ENCODE data around the gene RPL38.

The RPL38 gene

GRCh38 chr17:74164446-74165045 is 38.9 kb upstream of the RPL38 start:
- no peak overlapping the region for H3K4me3 ChIP-seq (ENCODE audit: low read length)
- H3K36me3 ChIP-seq (ENCODE audit: insufficient read depth, low read length): no peaks in the 10 kb centered on the region
- H3K9me3 ChIP-seq (ENCODE audit: insufficient read depth, low read depth, low read length): no peaks in the 10 kb centered on the region
- H3K9ac ChIP-seq (ENCODE audit: low read depth, low read length): no peak overlapping the region
- no peak overlapping the region for H3K27ac ChIP-seq (ENCODE audit: low read depth, low read length)
- H3K27me3 ChIP-seq (ENCODE audit: insufficient read depth, low read length): no peaks in the 10 kb centered on the region
- 86% methylated on average over 9 of the region's 9 CpGs for WGBS
- peaks cover 6% of the 10 kb centered on the region for H3K4me1 ChIP-seq (ENCODE audit: insufficient read depth, low read length)

GRCh38 chr17:74165797-74166365 is 37.6 kb upstream of the RPL38 start:
- Histone ChIP-seq H3K9me3 (ENCODE audit: insufficient read depth, low read depth, low read length) (no peaks in the 10 kb centered on the region), H3K4me1 (ENCODE audit: insufficient read depth, low read length) (peaks cover 6% of the 10 kb centered on the region), H3K4me3 (ENCODE audit: low read length) (no peak overlapping the region), H3K9ac (ENCODE audit: low read depth, low read length) (no peak overlapping the region), H3K36me3 (ENCODE audit: insufficient read depth, low read length) (no peaks in the 10 kb centered on the region), H3K27ac (ENCODE audit: low read depth, low read length) (no peak overlapping the region), H3K27me3 (ENCODE audit: insufficient read depth, low read length) (no peaks in the 10 kb centered on the region)
- whole genome bisulfite sequencing: 80% methylated on average over 8 of the region's 8 CpGs

- Histone ChIP-seq H3K9me3 (ENCODE audit: insufficient read depth, low read depth, low read length) (no peaks in the 10 kb centered on the region), H3K9ac (ENCODE audit: low read depth, low read length) (no peak overlapping the region), H3K27me3 (ENCODE audit: insufficient read depth, low read length) (no peaks in the 10 kb centered on the region; the same call in 1 of the 2 replicates), H3K36me3 (ENCODE audit: insufficient read depth, low read length) (no peaks in the 10 kb centered on the region), H3K4me1 (ENCODE audit: insufficient read depth, low read length) (no peaks in the 10 kb centered on the region), H3K27ac (ENCODE audit: low read depth, low read length) (no peak overlapping the region), H3K4me3 (ENCODE audit: low read length) (no peak overlapping the region)
- 72% methylated on average over 1 of the region's 1 CpG for WGBS
Measured at GRCh38 chr17:74170924-74171323, 32.6 kb upstream of the RPL38 start.

- Histone ChIP-seq H3K4me1 (ENCODE audit: insufficient read depth, low read length) (no peaks in the 10 kb centered on the region), H3K4me3 (ENCODE audit: low read length) (no peak overlapping the region), H3K9me3 (ENCODE audit: insufficient read depth, low read depth, low read length) (no peaks in the 10 kb centered on the region), H3K9ac (ENCODE audit: low read depth, low read length) (no peak overlapping the region), H3K27ac (ENCODE audit: low read depth, low read length) (no peak overlapping the region), H3K36me3 (ENCODE audit: insufficient read depth, low read length) (no peaks in the 10 kb centered on the region), H3K27me3 (ENCODE audit: insufficient read depth, low read length) (no peaks in the 10 kb centered on the region; the same call in 1 of the 2 replicates)
- WGBS: 83% methylated on average over 1 of the region's 3 CpGs
Measured at GRCh38 chr17:74172700-74173099, 30.8 kb upstream of the RPL38 start.

- no peaks in the 10 kb centered on the region for H3K9me3 ChIP-seq (ENCODE audit: insufficient read depth, low read depth, low read length)
- 58% methylated on average over 10 of the region's 10 CpGs for WGBS
- H3K36me3 ChIP-seq (ENCODE audit: insufficient read depth, low read length): no peaks in the 10 kb centered on the region
- H3K4me3 ChIP-seq (ENCODE audit: low read length): no peak overlapping the region
- no peaks in the 10 kb centered on the region; the same call in 1 of the 2 replicates for H3K4me1 ChIP-seq (ENCODE audit: insufficient read depth, low read length)
- no peak overlapping the region for H3K27ac ChIP-seq (ENCODE audit: low read depth, low read length)
- H3K27me3 ChIP-seq (ENCODE audit: insufficient read depth, low read length): no peaks in the 10 kb centered on the region; the same call in 1 of the 2 replicates
- H3K9ac ChIP-seq (ENCODE audit: low read depth, low read length): no peak overlapping the region
Measured at GRCh38 chr17:74176546-74177001, 26.9 kb upstream of the RPL38 start.

- Histone ChIP-seq H3K27ac (ENCODE audit: low read depth, low read length) (no peak overlapping the region), H3K9ac (ENCODE audit: low read depth, low read length) (no peak overlapping the region), H3K27me3 (ENCODE audit: insufficient read depth, low read length) (no peaks in the 10 kb centered on the region; the same call in 1 of the 2 replicates), H3K36me3 (ENCODE audit: insufficient read depth, low read length) (no peaks in the 10 kb centered on the region), H3K4me3 (ENCODE audit: low read length) (no peak overlapping the region), H3K9me3 (ENCODE audit: insufficient read depth, low read depth, low read length) (no peaks in the 10 kb centered on the region), H3K4me1 (ENCODE audit: insufficient read depth, low read length) (no peaks in the 10 kb centered on the region; the same call in 1 of the 2 replicates)
- WGBS: 8% methylated on average over 1 of the region's 1 CpG
Measured at GRCh38 chr17:74177018-74177450, 26.4 kb upstream of the RPL38 start.

DNA sequence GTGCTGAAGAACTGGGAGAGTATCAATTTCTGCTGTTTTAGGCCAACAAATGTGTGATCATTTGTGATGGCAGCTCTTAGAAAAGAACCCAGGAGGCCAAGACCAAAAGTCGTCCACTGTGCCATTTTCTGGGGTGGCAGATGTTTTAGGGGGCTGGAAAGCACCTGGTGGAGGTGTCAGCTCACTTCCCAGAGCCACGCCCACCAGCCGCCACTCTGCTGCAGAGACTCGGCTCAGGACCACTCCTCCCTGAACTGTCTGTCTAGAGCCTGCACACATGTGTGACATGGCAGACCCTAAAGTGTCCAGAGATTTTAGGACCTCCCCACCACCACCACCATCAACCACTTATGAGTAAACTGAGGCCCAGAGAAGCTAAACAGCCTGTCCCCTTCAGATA is 23.9 kb upstream of the RPL38 start:
- Histone ChIP-seq H3K9ac (ENCODE audit: low read depth, low read length) (no peak overlapping the region), H3K27ac (ENCODE audit: low read depth, low read length) (no peak overlapping the region), H3K9me3 (ENCODE audit: insufficient read depth, low read depth, low read length) (no peaks in the 10 kb centered on the region), H3K4me3 (ENCODE audit: low read length) (no peak overlapping the region), H3K36me3 (ENCODE audit: insufficient read depth, low read length) (no peaks in the 10 kb centered on the region), H3K4me1 (ENCODE audit: insufficient read depth, low read length) (no peaks in the 10 kb centered on the region; the same call in 1 of the 2 replicates), H3K27me3 (ENCODE audit: insufficient read depth, low read length) (no peaks in the 10 kb centered on the region)
- WGBS: 86% methylated on average over 4 of the region's 4 CpGs

DNA sequence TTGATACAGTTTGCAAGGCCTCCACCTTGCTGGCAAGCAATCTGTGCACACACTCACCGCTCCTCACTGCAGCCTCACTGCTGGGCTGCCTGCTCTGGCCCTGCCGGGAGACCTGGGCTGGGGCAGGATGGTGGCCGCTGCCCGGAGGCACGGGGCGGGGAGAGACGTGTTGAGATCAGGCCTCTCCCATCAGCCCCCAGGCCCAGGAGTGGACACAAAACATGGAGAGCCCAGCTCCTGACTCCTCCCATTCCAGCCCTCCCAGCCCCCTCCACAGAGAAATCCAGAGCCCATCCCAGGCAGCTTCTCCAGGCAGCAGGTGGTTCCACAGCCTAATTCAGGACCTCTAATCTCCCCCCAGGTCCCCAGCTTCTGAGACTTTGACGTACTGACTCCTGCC is 23.1 kb upstream of the RPL38 start:
- Histone ChIP-seq H3K4me1 (ENCODE audit: insufficient read depth, low read length) (no peaks in the 10 kb centered on the region; the same call in 1 of the 2 replicates), H3K36me3 (ENCODE audit: insufficient read depth, low read length) (no peaks in the 10 kb centered on the region), H3K9me3 (ENCODE audit: insufficient read depth, low read depth, low read length) (no peaks in the 10 kb centered on the region), H3K27ac (ENCODE audit: low read depth, low read length) (no peak overlapping the region), H3K27me3 (ENCODE audit: insufficient read depth, low read length) (no peaks in the 10 kb centered on the region), H3K9ac (ENCODE audit: low read depth, low read length) (no peak overlapping the region), H3K4me3 (ENCODE audit: low read length) (no peak overlapping the region)
- 62% methylated on average over 8 of the region's 8 CpGs for WGBS

- Histone ChIP-seq H3K9me3 (ENCODE audit: insufficient read depth, low read depth, low read length) (no peaks in the 10 kb centered on the region), H3K9ac (ENCODE audit: low read depth, low read length) (no peak overlapping the region), H3K4me3 (ENCODE audit: low read length) (no peak overlapping the region), H3K27me3 (ENCODE audit: insufficient read depth, low read length) (no peaks in the 10 kb centered on the region), H3K4me1 (ENCODE audit: insufficient read depth, low read length) (no peaks in the 10 kb centered on the region; the same call in 1 of the 2 replicates), H3K27ac (ENCODE audit: low read depth, low read length) (no peak overlapping the region), H3K36me3 (ENCODE audit: insufficient read depth, low read length) (no peaks in the 10 kb centered on the region)
- WGBS: 100% methylated on average over 3 of the region's 4 CpGs
Measured at GRCh38 chr17:74181341-74181740, 22.1 kb upstream of the RPL38 start.

DNA sequence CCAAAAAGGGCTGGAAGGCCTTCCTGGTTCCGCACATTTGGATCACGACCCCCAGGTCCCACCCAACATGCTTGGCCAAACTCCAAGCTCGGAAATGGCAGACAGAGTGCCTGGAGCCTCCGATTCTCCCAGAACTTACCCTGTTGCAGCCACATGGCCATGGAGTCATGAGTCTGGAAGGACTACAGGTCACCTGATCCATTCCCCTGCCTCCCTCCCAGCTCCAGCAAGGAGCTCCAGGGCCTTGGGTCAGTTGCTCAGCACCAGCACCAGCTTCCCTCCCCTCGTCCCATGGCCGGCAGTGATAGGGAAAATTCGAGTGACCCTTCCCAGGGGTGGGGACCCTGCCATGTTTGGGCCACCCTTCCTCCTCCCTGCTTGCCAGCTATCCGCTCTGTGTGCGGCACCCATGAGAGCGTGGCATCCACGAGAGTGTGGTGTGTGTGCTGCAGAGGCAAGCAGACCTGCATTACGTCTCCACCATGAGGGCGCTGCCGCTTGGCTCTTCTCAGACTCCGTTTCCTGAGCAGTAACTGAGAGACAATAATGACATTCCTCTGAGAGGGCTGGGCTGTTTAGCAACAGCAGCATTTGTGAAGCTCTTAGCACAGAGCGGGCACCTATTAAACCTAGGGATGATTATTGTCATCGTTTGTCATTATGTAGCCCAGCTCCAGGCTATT is 21.3 kb upstream of the RPL38 start:
- Histone ChIP-seq H3K27me3 (ENCODE audit: insufficient read depth, low read length) (no peaks in the 10 kb centered on the region), H3K4me3 (ENCODE audit: low read length) (no peak overlapping the region), H3K27ac (ENCODE audit: low read depth, low read length) (no peak overlapping the region), H3K9me3 (ENCODE audit: insufficient read depth, low read depth, low read length) (no peaks in the 10 kb centered on the region), H3K9ac (ENCODE audit: low read depth, low read length) (no peak overlapping the region), H3K36me3 (ENCODE audit: insufficient read depth, low read length) (no peaks in the 10 kb centered on the region), H3K4me1 (ENCODE audit: insufficient read depth, low read length) (no peaks in the 10 kb centered on the region; the same call in 1 of the 2 replicates)
- WGBS: 91% methylated on average over 17 of the region's 17 CpGs

DNA sequence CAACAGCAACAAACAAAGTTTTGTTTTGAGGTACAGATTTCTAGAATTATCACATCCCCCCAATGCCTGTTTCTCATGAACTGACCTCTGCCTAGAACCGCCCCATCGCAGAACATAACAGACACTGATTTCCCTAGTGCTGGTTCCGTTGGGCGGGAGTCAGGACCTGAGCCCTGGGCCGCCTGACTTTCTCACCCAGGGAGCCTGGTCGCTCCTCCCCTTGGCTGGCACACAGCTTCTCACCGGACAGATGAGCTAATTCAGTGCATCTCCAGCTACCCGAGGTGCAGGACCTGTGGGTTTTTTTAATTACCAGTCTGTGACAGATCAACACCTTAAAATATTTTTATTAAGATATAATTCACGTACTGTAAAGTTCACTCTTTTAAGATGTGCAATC is 20.1 kb upstream of the RPL38 start:
- no peak overlapping the region for H3K27ac ChIP-seq (ENCODE audit: low read depth, low read length)
- no peaks in the 10 kb centered on the region for H3K9me3 ChIP-seq (ENCODE audit: insufficient read depth, low read depth, low read length)
- H3K4me3 ChIP-seq (ENCODE audit: low read length): no peak overlapping the region
- H3K36me3 ChIP-seq (ENCODE audit: insufficient read depth, low read length): no peaks in the 10 kb centered on the region
- WGBS: 91% methylated on average over 9 of the region's 9 CpGs
- no peaks in the 10 kb centered on the region; the same call in 1 of the 2 replicates for H3K4me1 ChIP-seq (ENCODE audit: insufficient read depth, low read length)
- no peak overlapping the region for H3K9ac ChIP-seq (ENCODE audit: low read depth, low read length)
- no peaks in the 10 kb centered on the region for H3K27me3 ChIP-seq (ENCODE audit: insufficient read depth, low read length)

All from HUES64 (cell line).